ENCODE results near the gene ID2. TPM values are rescaled to one million over a fixed set of nuclear protein-coding genes. Genes with fewer than 3 reads are reported as not detected.

ID2 gene
- polyA plus RNA-seq, 1 donor from 2014 or later: 71.6 TPM

GRCh38 chr2:8709611-8710010, 27.8 kb downstream of the ID2 start:
- Histone ChIP-seq H4K20me1 (ENCODE audit: insufficient read depth) (no peaks in the 10 kb centered on the region), H3K9me3 (ENCODE audit: low read length) (no peaks in the 10 kb centered on the region), H2AFZ (ENCODE audit: low read depth, low read length) (no peak overlapping the region), H3K36me3 (ENCODE audit: insufficient read depth, low read length) (no peaks in the 10 kb centered on the region), H3K4me3 (ENCODE audit: low read length) (no peak overlapping the region), H3K4me2 (ENCODE audit: low read length) (no peak overlapping the region), H3K27ac (ENCODE audit: low read length) (no peak overlapping the region), H3K79me2 (replicated peaks; ENCODE audit: insufficient read depth, low read length) (no peaks in the 10 kb centered on the region), H3F3A (ENCODE audit: insufficient read depth, low read length, poor library complexity, severe bottlenecking) (no peaks in the 10 kb centered on the region), H3K27me3 (ENCODE audit: insufficient read depth, low read depth, low read length) (no peaks in the 10 kb centered on the region), H3K9ac (ENCODE audit: low read length) (no peak overlapping the region), H3K9me2 (ENCODE audit: insufficient read depth, low read length) (no peaks in the 10 kb centered on the region)
- TF ChIP-seq MXI1 (conservative IDR thresholded peaks at IDR 0.05; ENCODE audit: poor library complexity, severe bottlenecking): no peak
- TF ChIP-seq TAF1 (IDR thresholded peaks at IDR 0.05; ENCODE audit: low read depth): no peak

DNA sequence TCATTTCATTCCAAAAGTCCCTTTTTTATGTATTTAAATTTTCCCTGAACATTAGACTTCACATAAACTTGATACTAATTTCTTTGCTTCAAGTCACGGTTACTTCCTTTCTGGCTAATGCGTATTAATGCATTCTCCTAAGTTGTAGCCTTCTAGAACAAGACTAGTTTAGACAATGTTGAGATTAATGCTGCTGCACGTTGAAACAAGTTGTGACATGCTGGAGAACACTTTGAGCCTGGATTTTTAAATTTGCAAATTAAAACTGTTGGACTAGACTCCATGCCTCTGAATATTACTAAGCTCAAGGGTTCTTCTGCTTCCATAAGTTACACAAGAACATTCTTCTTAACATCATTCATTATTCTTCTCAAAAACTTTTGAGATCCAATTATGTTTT, 29.1 kb downstream of the ID2 start:
- Histone ChIP-seq H3K4me3 (ENCODE audit: low read length) (no peak overlapping the region), H3K9ac (ENCODE audit: low read length) (no peak overlapping the region), H3K79me2 (replicated peaks; ENCODE audit: insufficient read depth, low read length) (no peaks in the 10 kb centered on the region), H3F3A (ENCODE audit: insufficient read depth, low read length, poor library complexity, severe bottlenecking) (no peaks in the 10 kb centered on the region), H3K27ac (ENCODE audit: low read length) (no peak overlapping the region), H4K20me1 (ENCODE audit: insufficient read depth) (no peaks in the 10 kb centered on the region), H3K9me3 (ENCODE audit: low read length) (no peaks in the 10 kb centered on the region), H3K9me2 (ENCODE audit: insufficient read depth, low read length) (no peaks in the 10 kb centered on the region), H3K27me3 (ENCODE audit: insufficient read depth, low read depth, low read length) (no peaks in the 10 kb centered on the region), H3K4me2 (ENCODE audit: low read length) (no peak overlapping the region), H2AFZ (ENCODE audit: low read depth, low read length) (no peak overlapping the region), H3K36me3 (ENCODE audit: insufficient read depth, low read length) (no peaks in the 10 kb centered on the region)
- TF ChIP-seq POLR2AphosphoS5 (IDR thresholded peaks at IDR 0.05) (no peak), MXI1 (conservative IDR thresholded peaks at IDR 0.05; ENCODE audit: poor library complexity, severe bottlenecking) (no peak), EZH2 (IDR thresholded peaks at IDR 0.05; ENCODE audit: borderline replicate concordance, insufficient read depth, low read length, poor library complexity, severe bottlenecking) (no peak), TAF1 (IDR thresholded peaks at IDR 0.05; ENCODE audit: low read depth) (no peak), SMC3 (conservative IDR thresholded peaks at IDR 0.05; ENCODE audit: poor library complexity) (no peak), RAD21 (conservative IDR thresholded peaks at IDR 0.05) (no peak), EP300 (conservative IDR thresholded peaks at IDR 0.05; ENCODE audit: poor library complexity, severe bottlenecking) (no peak), CTCF (IDR thresholded peaks at IDR 0.05; ENCODE audit: poor library complexity, severe bottlenecking) (no peak), REST (IDR thresholded peaks at IDR 0.05; ENCODE audit: borderline replicate concordance) (no peak)

DNA sequence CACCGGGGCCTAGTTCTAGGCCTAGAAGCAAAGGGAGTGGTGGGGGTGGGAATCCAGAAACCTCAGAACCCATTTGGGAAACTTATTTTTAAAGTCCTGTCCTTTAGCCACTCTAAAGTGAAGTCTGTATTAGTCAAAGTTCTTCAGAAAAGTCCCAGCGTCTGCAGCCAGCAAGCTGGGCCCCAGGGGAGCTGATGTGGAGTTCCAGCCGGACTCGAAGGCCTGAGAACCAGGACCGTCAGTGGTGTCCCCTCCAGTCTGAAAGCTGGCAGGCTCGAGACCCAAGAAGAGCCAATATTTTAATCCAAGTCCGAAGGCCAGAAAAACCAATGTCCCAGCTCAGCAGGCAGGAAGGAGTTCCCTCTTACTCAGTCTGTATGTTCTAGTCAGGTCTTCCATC, 32.4 kb downstream of the ID2 start:
- Histone ChIP-seq H3K27me3 (ENCODE audit: insufficient read depth, low read depth, low read length) (no peaks in the 10 kb centered on the region), H2AFZ (ENCODE audit: low read depth, low read length) (no peak overlapping the region), H4K20me1 (ENCODE audit: insufficient read depth) (no peaks in the 10 kb centered on the region), H3K9me2 (ENCODE audit: insufficient read depth, low read length) (no peaks in the 10 kb centered on the region), H3F3A (ENCODE audit: insufficient read depth, low read length, poor library complexity, severe bottlenecking) (no peaks in the 10 kb centered on the region), H3K79me2 (replicated peaks; ENCODE audit: insufficient read depth, low read length) (no peaks in the 10 kb centered on the region), H3K4me2 (ENCODE audit: low read length) (no peak overlapping the region), H3K4me3 (ENCODE audit: low read length) (no peak overlapping the region), H3K27ac (ENCODE audit: low read length) (no peak overlapping the region), H3K36me3 (ENCODE audit: insufficient read depth, low read length) (no peaks in the 10 kb centered on the region), H3K9ac (ENCODE audit: low read length) (no peak overlapping the region), H3K9me3 (ENCODE audit: low read length) (no peaks in the 10 kb centered on the region)
- no peak for TF ChIP-seq REST (IDR thresholded peaks at IDR 0.05; ENCODE audit: borderline replicate concordance)
- no peak for TF ChIP-seq POLR2AphosphoS5 (IDR thresholded peaks at IDR 0.05)
- TF ChIP-seq TAF1 (IDR thresholded peaks at IDR 0.05; ENCODE audit: low read depth): no peak
- no peak for TF ChIP-seq SMC3 (conservative IDR thresholded peaks at IDR 0.05; ENCODE audit: poor library complexity)
- no peak for TF ChIP-seq EZH2 (IDR thresholded peaks at IDR 0.05; ENCODE audit: borderline replicate concordance, insufficient read depth, low read length, poor library complexity, severe bottlenecking)
- no peak for TF ChIP-seq EP300 (conservative IDR thresholded peaks at IDR 0.05; ENCODE audit: poor library complexity, severe bottlenecking)
- no peak for TF ChIP-seq RAD21 (conservative IDR thresholded peaks at IDR 0.05)
- TF ChIP-seq MXI1 (conservative IDR thresholded peaks at IDR 0.05; ENCODE audit: poor library complexity, severe bottlenecking): no peak
- TF ChIP-seq CTCF (IDR thresholded peaks at IDR 0.05; ENCODE audit: poor library complexity, severe bottlenecking): no peak

Data from neural cell (in vitro differentiated cells).